Adrenal gland (tissue), 5 donors: ENCODE results near the gene CCDC78.

Experiments used
- POLR2A ChIP-seq, 2 donors: fragments of 450-650 bp; IDR thresholded peaks; one replicate each; pipeline ENCODE4 v1.6.1; 2017; ENCODE audit warnings: antibody characterized with exemption in 2 of 2, mild to moderate bottlenecking in 2 of 2, moderate library complexity in 1 of 2
- TF ChIP-seq, protein P1 (sequence below), 6 experiments: fragments of 450-650 bp in 4 of 6; fragments of 200-600 bp in 2 of 6; sonication (generic) in 1 of 6; IDR thresholded peaks; 1 replicate in 5 of 6; 2 replicates in 1 of 6; pipeline versions ENCODE4 v1.5.1 to v1.8.0; 2016 to 2021; ENCODE audit warnings: antibody characterized with exemption in 6 of 6, mild to moderate bottlenecking in 2 of 6, moderate library complexity in 1 of 6
- donor health status: DM: no; HTN: no; CAD: no.

DNA sequence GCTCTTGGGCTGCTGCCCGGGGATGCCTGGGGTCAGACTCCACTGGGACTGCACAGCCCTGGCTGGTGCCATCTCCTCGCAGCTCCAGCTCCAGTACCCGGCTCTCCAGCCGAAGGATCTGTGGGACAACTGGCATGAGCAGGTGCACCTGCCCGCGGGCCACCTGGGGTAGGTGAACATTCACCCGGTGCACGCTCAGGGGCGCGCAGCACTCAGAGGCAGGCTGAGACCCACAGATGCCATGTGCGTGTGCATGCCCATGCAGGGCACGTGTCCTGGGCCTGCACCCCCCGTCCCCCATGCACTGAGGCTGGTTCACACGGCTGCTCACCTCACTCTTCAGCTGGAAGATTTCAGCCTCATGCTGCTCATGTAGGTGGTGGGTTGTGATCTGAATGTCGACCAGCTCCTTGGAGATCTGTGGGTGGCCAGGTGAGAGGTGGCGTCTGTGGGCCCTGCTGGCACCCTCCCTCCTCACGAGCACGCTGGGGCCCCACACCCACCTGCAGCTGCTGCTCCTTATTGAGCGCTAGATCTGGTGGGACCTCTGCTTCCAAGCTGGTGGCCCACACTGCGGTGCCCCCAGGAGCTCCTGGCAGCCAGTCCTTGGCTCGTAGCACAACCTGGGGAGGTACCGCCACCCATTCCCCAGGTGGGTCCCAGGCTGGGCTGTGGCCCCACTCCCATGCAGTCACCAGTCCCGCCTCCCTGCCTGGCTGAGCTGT is 618 bp downstream of the CCDC78 start:
- TF ChIP-seq, protein P1, sequence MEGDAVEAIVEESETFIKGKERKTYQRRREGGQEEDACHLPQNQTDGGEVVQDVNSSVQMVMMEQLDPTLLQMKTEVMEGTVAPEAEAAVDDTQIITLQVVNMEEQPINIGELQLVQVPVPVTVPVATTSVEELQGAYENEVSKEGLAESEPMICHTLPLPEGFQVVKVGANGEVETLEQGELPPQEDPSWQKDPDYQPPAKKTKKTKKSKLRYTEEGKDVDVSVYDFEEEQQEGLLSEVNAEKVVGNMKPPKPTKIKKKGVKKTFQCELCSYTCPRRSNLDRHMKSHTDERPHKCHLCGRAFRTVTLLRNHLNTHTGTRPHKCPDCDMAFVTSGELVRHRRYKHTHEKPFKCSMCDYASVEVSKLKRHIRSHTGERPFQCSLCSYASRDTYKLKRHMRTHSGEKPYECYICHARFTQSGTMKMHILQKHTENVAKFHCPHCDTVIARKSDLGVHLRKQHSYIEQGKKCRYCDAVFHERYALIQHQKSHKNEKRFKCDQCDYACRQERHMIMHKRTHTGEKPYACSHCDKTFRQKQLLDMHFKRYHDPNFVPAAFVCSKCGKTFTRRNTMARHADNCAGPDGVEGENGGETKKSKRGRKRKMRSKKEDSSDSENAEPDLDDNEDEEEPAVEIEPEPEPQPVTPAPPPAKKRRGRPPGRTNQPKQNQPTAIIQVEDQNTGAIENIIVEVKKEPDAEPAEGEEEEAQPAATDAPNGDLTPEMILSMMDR (IDR thresholded peaks at IDR 0.05) = no peak
- no peak for TF ChIP-seq POLR2A (IDR thresholded peaks at IDR 0.05)
